ENCODE results near the gene MTIF2.

GRCh38 chr2:55200416-55200815 lies 68.6 kb downstream of the MTIF2 start:
- TF ChIP-seq CTCF (conservative IDR thresholded peaks at IDR 0.05; ENCODE audit: low read length) = no peak
- no peak for TF ChIP-seq EZH2phosphoT487 (IDR thresholded peaks at IDR 0.05; ENCODE audit: borderline replicate concordance)
